IMR-90 (cell line): Measurements from ENCODE around the gene ZAR1. TPM values are rescaled to one million over a fixed set of nuclear protein-coding genes. Genes with fewer than 3 reads are reported as not detected.
"Not testable (repeated sequence)": the region's sequence is repeated elsewhere in the genome, so short reads cannot be mapped to it uniquely, and the experiment has no call there.

ENCODE experiments used
- ATAC-seq: fragments of 200-7000 bp; cut with Tn5 transposase; 2 replicates; pipeline ENCODE4 v1.9.1; 2020; ENCODE audit warnings: low read depth, mild to moderate bottlenecking, moderate library complexity
- BruUV-seq: library from RNA; stranded (reverse); fragments of 400-500 nt; replicated peaks from 2 replicates; lab custom pipeline; 2021; lab: Mats Ljungman, UMichigan
- CTCF ChIA-PET: fragments of 300-600 bp; formaldehyde crosslinking; extraction: SDS; loops from one replicate; lab custom pipeline; 2021; ENCODE audit warnings: antibody characterized with exemption; lab: Yijun Ruan, JAX
- POLR2A ChIA-PET: fragments of 300-600 bp; sonication (Branson Sonifier 250); formaldehyde crosslinking; loops from one replicate; lab custom pipeline; 2022; ENCODE audit warnings: antibody characterized with exemption; ENCODE audit not compliant: unreplicated experiment; lab: Charles Lee
- DNase-seq: peaks from one replicate; pipeline ENCODE4 v3.0.0; 2013
- H2AFZ ChIP-seq: replicated peaks from 2 replicates; pipeline ENCODE3; 2013; ENCODE audit warnings: low read length, mild to moderate bottlenecking; ENCODE audit not compliant: poor library complexity
- H2AK5ac ChIP-seq: 2 replicates; pipeline ENCODE4 v1.6.1; 2013; ENCODE audit warnings: low read depth, low read length, inconsistent platforms
- H2AK9ac ChIP-seq: replicated peaks from 2 replicates; pipeline ENCODE3; 2013; ENCODE audit warnings: mild to moderate bottlenecking, low read depth, low read length, moderate library complexity; ENCODE audit not compliant: poor library complexity
- H2BK120ac ChIP-seq: 2 replicates; pipeline ENCODE4 v1.6.1; 2013; ENCODE audit warnings: low read depth, low read length, inconsistent platforms
- H2BK15ac ChIP-seq: 3 replicates; pipeline ENCODE4 v1.6.1; 2013; ENCODE audit warnings: low read depth, low read length, inconsistent platforms
- H2BK20ac ChIP-seq: 2 replicates; pipeline ENCODE4 v1.6.1; 2013; ENCODE audit warnings: low read depth, mild to moderate bottlenecking, inconsistent platforms, low read length, moderate library complexity
- H2BK5ac ChIP-seq: 2 replicates; pipeline ENCODE4 v1.6.1; 2013; ENCODE audit warnings: mild to moderate bottlenecking, low read depth, low read length, inconsistent platforms; ENCODE audit not compliant: poor library complexity, severe bottlenecking
- H3K14ac ChIP-seq: replicated peaks from 2 replicates; pipeline ENCODE4 v1.6.1; 2013; ENCODE audit warnings: low read depth, low read length, inconsistent platforms
- H3K18ac ChIP-seq: 2 replicates; pipeline ENCODE4 v1.6.1; 2013; ENCODE audit warnings: low read depth, low read length, control low read depth
- H3K23ac ChIP-seq: 2 replicates; pipeline ENCODE4 v1.6.1; 2013; ENCODE audit warnings: low read depth, low read length, inconsistent platforms
- H3K27ac ChIP-seq: 2 replicates; pipeline ENCODE4 v1.5.1; 2013; ENCODE audit warnings: mild to moderate bottlenecking, control low read depth, low read length; ENCODE audit not compliant: insufficient read depth
- H3K27me3 ChIP-seq: 2 replicates; pipeline ENCODE4 v1.6.1; 2013; ENCODE audit warnings: low read length; ENCODE audit not compliant: control insufficient read depth, insufficient read depth
- H3K36me3 ChIP-seq: 2 replicates; pipeline ENCODE4 v1.6.1; 2013; ENCODE audit warnings: low read length, mixed read lengths; ENCODE audit not compliant: control insufficient read depth, insufficient read depth
- H3K4ac ChIP-seq: 2 replicates; pipeline ENCODE4 v1.6.1; 2013; ENCODE audit warnings: low read depth, low read length, inconsistent platforms
- H3K4me1 ChIP-seq: 2 replicates; pipeline ENCODE4 v1.6.1; 2013; ENCODE audit warnings: low read length, mixed read lengths; ENCODE audit not compliant: control insufficient read depth, insufficient read depth
- H3K4me2 ChIP-seq: 2 replicates; pipeline ENCODE4 v1.6.1; 2013; ENCODE audit warnings: low read depth, mild to moderate bottlenecking, control low read depth, low read length, moderate library complexity
- H3K4me3 ChIP-seq: 2 replicates; pipeline ENCODE4 v1.5.1; 2013; ENCODE audit warnings: low read depth, mild to moderate bottlenecking, control low read depth, low read length, moderate library complexity; ENCODE audit not compliant: insufficient read depth
- H3K56ac ChIP-seq: 2 replicates; pipeline ENCODE4 v1.6.1; 2013; ENCODE audit warnings: low read length, inconsistent platforms; ENCODE audit not compliant: insufficient read depth; ENCODE audit errors: extremely low read depth
- H3K79me1 ChIP-seq, 2 experiments: 2 replicates each; pipeline ENCODE4 v1.6.1; 2013; ENCODE audit warnings: low read length in 2 of 2, inconsistent platforms in 1 of 2, low read depth in 1 of 2
- H3K9ac ChIP-seq: 2 replicates; pipeline ENCODE4 v1.6.1; 2013; ENCODE audit warnings: low read depth, low read length, control low read depth
- H3K9me1 ChIP-seq: 2 replicates; pipeline ENCODE4 v1.6.1; 2013; ENCODE audit warnings: low read length, inconsistent platforms; ENCODE audit not compliant: insufficient read depth
- H3K9me3 ChIP-seq: 2 replicates; pipeline ENCODE4 v1.6.1; 2013; ENCODE audit warnings: low read length; ENCODE audit not compliant: control insufficient read depth, insufficient read depth
- H4K20me1 ChIP-seq: 2 replicates; pipeline ENCODE4 v1.6.1; 2013; ENCODE audit warnings: low read length, inconsistent platforms; ENCODE audit not compliant: insufficient read depth
- H4K5ac ChIP-seq: 2 replicates; pipeline ENCODE4 v1.6.1; 2013; ENCODE audit warnings: mild to moderate bottlenecking, low read depth, low read length, control low read depth
- H4K8ac ChIP-seq, 2 experiments: 2 replicates each; pipeline ENCODE4 v1.6.1; 2013; ENCODE audit warnings: low read depth in 2 of 2, low read length in 2 of 2, control low read depth in 1 of 2, inconsistent platforms in 1 of 2
- H4K91ac ChIP-seq: 2 replicates; pipeline ENCODE4 v1.6.1; 2013; ENCODE audit warnings: low read depth, low read length, inconsistent platforms; ENCODE audit not compliant: insufficient read depth
- WGBS, 2 experiments: methylation state at CpG; one replicate each; pipeline versions ENCODE4 v1.1.5 to v1.1.7; 2013; ENCODE audit warnings: missing lambda C conversion rate in 2 of 2; ENCODE audit not compliant: insufficient read length in 1 of 2; ENCODE audit errors: extremely low coverage in 2 of 2; 5-methylcytosine and 5-hydroxymethylcytosine counted together
- dilution Hi-C: fragments of 300-500 bp; cut with HindIII; formaldehyde crosslinking; loops from one replicate; pipeline ENCODE4 v1.14.3; 2018; ENCODE audit warnings: low sequenced_read_pairs; ENCODE audit not compliant: unreplicated experiment
- in situ Hi-C: fragments of 300-500 bp; cut with MboI; formaldehyde crosslinking; loops from 3 replicates; pipeline ENCODE4 v1.14.3; 2019; ENCODE audit warnings: low sequenced_read_pairs, inconsistent platforms, mixed read lengths
- intact Hi-C: fragments of 100-400 bp; cut with micrococcal nuclease; formaldehyde crosslinking; loops from 2 replicates; pipeline ENCODE4 v1.10.0; 2022
- polyA plus RNA-seq, 3 experiments: library from polyadenylated mRNA; depleted of rRNA; stranded (reverse); fragments of >200 nt; gene quantifications; 2 replicates each; pipeline ENCODE4 v1.2.3, GENCODE V29; 2012; ENCODE audit warnings: low replicate concordance in 1 of 3
- total RNA-seq: library from RNA; depleted of rRNA; stranded (reverse); fragments of >200 nt; gene quantifications from 2 replicates; pipeline ENCODE4 v1.2.3, GENCODE V29; 2012

Gene ZAR1
- total and polyA plus RNA-seq, 2 of the 4 experiments (the other 2 are of a cell fraction) = not detected

DNA sequence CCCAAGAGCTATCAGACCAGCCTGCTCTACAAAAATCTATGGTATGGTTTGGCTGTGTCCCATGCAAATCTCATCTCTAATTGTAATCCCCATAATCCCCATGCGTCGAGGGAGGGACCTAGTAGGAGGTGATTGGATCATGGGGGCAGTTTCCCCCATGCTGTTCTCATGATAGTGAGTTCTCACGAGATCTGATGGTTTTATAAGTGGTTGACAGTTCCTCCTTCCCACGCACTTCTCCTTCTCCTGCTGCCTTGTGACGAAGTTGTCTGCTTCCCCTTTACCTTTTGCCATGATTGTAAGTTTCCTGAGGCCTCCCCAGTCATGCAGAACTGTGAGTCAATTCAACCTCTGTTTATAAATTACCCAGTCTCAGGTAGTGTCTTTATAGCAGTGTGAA, 49.1 kb upstream of the ZAR1 start:
- H4K5ac ChIP-seq, H3K4me3 ChIP-seq, H2AK5ac ChIP-seq, H3K9ac ChIP-seq, intact Hi-C loops, H3K27me3 ChIP-seq, ATAC-seq, H3K4ac ChIP-seq, H3K9me3 ChIP-seq, dilution Hi-C loops, H3K79me1 ChIP-seq, H3K23ac ChIP-seq, CTCF ChIA-PET, H3K56ac ChIP-seq, H3K9me1 ChIP-seq, H3K36me3 ChIP-seq, DNase-seq, H2BK120ac ChIP-seq, H3K27ac ChIP-seq, H3K18ac ChIP-seq, H2BK5ac ChIP-seq, H3K4me1 ChIP-seq, H2BK15ac ChIP-seq, in situ Hi-C loops, POLR2A ChIA-PET, H2AK9ac ChIP-seq, BruUV-seq, H4K91ac ChIP-seq, H2BK20ac ChIP-seq, H4K8ac ChIP-seq, H4K20me1 ChIP-seq, H3K14ac ChIP-seq, H2AFZ ChIP-seq, H3K4me2 ChIP-seq: not testable (repeated sequence)
- no CpG with 5 or more reads among the region's 5 CpGs for WGBS, 2 experiments
